Endothelial cell of umbilical vein (primary cell): ENCODE results near the gene ATP8A1. TPM values are rescaled to one million over a fixed set of nuclear protein-coding genes. Genes with fewer than 3 reads are reported as not detected.

Experiments used
- BruUV-seq: library from RNA; stranded (reverse); fragments of 400-500 nt; replicated peaks from 2 replicates; lab custom pipeline; 2021; lab: Mats Ljungman, UMichigan
- CTCF ChIA-PET: fragments of 300-600, 350-600 bp; sonication (Branson Sonifier 250); formaldehyde crosslinking; loops from one replicate; lab custom pipeline; 2021; ENCODE audit warnings: antibody characterized with exemption, inconsistent platforms; lab: Charles Lee
- POLR2A ChIA-PET: fragments of 300-600, 350-600 bp; sonication (Branson Sonifier 250); formaldehyde crosslinking; loops from one replicate; lab custom pipeline; 2021; ENCODE audit warnings: antibody characterized with exemption, inconsistent platforms; lab: Charles Lee
- DNase-seq: peaks from one replicate; pipeline ENCODE4 v3.0.0-alpha.2; 2011; ENCODE audit warnings: low read depth, low spot score
- FAIRE-seq: peaks from 2 replicates; lab custom pipeline; 2011; peaks lifted over from hg19 to GRCh38; lab: Jason Lieb, UNC
- H2AFZ ChIP-seq: 2 replicates; pipeline ENCODE4 v1.6.0; 2012; ENCODE audit warnings: low read depth, low read length, control low read depth, inconsistent platforms
- H3K27ac ChIP-seq: 2 replicates; pipeline ENCODE4 v1.5.1; 2011; ENCODE audit warnings: low read depth, mild to moderate bottlenecking, control low read depth, low read length, moderate library complexity; ENCODE audit not compliant: insufficient read depth
- H3K27me3 ChIP-seq, 2 experiments: 2 replicates each; pipeline versions ENCODE4 v1.6.0 to v1.6.1; 2011; ENCODE audit warnings: low read length in 2 of 2, mixed read lengths in 1 of 2; ENCODE audit not compliant: control insufficient read depth in 2 of 2, insufficient read depth in 2 of 2
- H3K36me3 ChIP-seq, 2 experiments: 2 replicates in 1 of 2; 3 replicates in 1 of 2; pipeline ENCODE4 v1.5.1; 2011; ENCODE audit warnings: low read length in 2 of 2, mild to moderate bottlenecking in 1 of 2, moderate library complexity in 1 of 2; ENCODE audit not compliant: control insufficient read depth in 2 of 2, insufficient read depth in 2 of 2; ENCODE audit errors: extremely low read depth in 1 of 2
- H3K4me1 ChIP-seq: 3 replicates; pipeline ENCODE4 v1.5.1; 2011; ENCODE audit warnings: mild to moderate bottlenecking, low read length; ENCODE audit not compliant: control insufficient read depth, insufficient read depth; ENCODE audit errors: extremely low read depth
- H3K4me2 ChIP-seq: 2 replicates; pipeline ENCODE4 v1.6.1; 2011; ENCODE audit warnings: low read length, control low read depth, mixed read lengths; ENCODE audit not compliant: insufficient read depth
- H3K4me3 ChIP-seq, 3 experiments: fragments of 200-600 bp in 1 of 3; sonication (generic), shearing (Covaris generic) in 1 of 3; replicated peaks in 1 of 3; 2 replicates each; pipeline ENCODE4 v1.5.1; 2011 to 2016; ENCODE audit warnings: control low read depth in 3 of 3, low read length in 3 of 3, mild to moderate bottlenecking in 2 of 3, inconsistent platforms in 1 of 3, low read depth in 1 of 3, moderate library complexity in 1 of 3; ENCODE audit not compliant: insufficient read depth in 1 of 3
- H3K79me2 ChIP-seq: 2 replicates; pipeline ENCODE4 v1.6.0; 2012; ENCODE audit warnings: low read length, inconsistent platforms; ENCODE audit not compliant: control insufficient read depth, insufficient read depth
- H3K9ac ChIP-seq: replicated peaks from 2 replicates; pipeline ENCODE3; 2011; ENCODE audit warnings: low read length, control low read depth; ENCODE audit not compliant: insufficient read depth; ENCODE audit errors: extremely low read depth
- H3K9me1 ChIP-seq: replicated peaks from 3 replicates; pipeline ENCODE4 v1.6.0; 2011; ENCODE audit warnings: mild to moderate bottlenecking, low read length; ENCODE audit not compliant: control insufficient read depth, insufficient read depth; ENCODE audit errors: extremely low read depth
- H3K9me3 ChIP-seq: replicated peaks from 2 replicates; pipeline ENCODE4 v1.5.1; 2012; ENCODE audit warnings: low read length, inconsistent platforms; ENCODE audit not compliant: control insufficient read depth, insufficient read depth
- H4K20me1 ChIP-seq: replicated peaks from 2 replicates; pipeline ENCODE3; 2011; ENCODE audit warnings: mild to moderate bottlenecking, low read length; ENCODE audit not compliant: control insufficient read depth, insufficient read depth; ENCODE audit errors: extremely low read depth
- EZH2 ChIP-seq: IDR thresholded peaks from 2 replicates; pipeline ENCODE4 v1.6.1; 2012; ENCODE audit warnings: borderline replicate concordance, low read depth, mild to moderate bottlenecking, moderate library complexity, low read length, inconsistent platforms; ENCODE audit not compliant: severe bottlenecking
- FOS ChIP-seq: IDR thresholded peaks from 2 replicates; pipeline ENCODE4 v1.6.1; 2011; ENCODE audit warnings: mild to moderate bottlenecking, low read length, moderate library complexity, borderline replicate concordance; ENCODE audit not compliant: insufficient read depth
- GATA2 ChIP-seq: IDR thresholded peaks from 2 replicates; pipeline ENCODE4 v1.7.0; 2011; ENCODE audit warnings: low read depth, mild to moderate bottlenecking, moderate library complexity, mixed read lengths, low read length; ENCODE audit not compliant: insufficient read length, insufficient read depth
- JUN ChIP-seq: IDR thresholded peaks from 2 replicates; pipeline ENCODE4 v1.6.1; 2011; ENCODE audit warnings: borderline replicate concordance, low read depth; ENCODE audit not compliant: insufficient read length, insufficient read depth
- MYC ChIP-seq: IDR thresholded peaks from one replicate; pipeline ENCODE4 v1.6.1; 2011; ENCODE audit warnings: mild to moderate bottlenecking, low read depth, low read length
- POLR2A ChIP-seq: IDR thresholded peaks from 2 replicates; pipeline ENCODE4 v1.6.1; 2012; ENCODE audit warnings: low read depth, mild to moderate bottlenecking, control low read depth, low read length
- POLR2AphosphoS5 ChIP-seq: IDR thresholded peaks from 2 replicates; pipeline ENCODE4 v1.6.1; 2012; ENCODE audit warnings: low read depth, mild to moderate bottlenecking, control low read depth, low read length, moderate library complexity; ENCODE audit not compliant: insufficient read depth
- dilution Hi-C: fragments of 300-500 bp; cut with MboI; formaldehyde crosslinking; loops from one replicate; pipeline ENCODE4 v1.15.0; 2019; ENCODE audit warnings: low sequenced_read_pairs; ENCODE audit not compliant: extremely low pct_ligation_motif_present
- intact Hi-C: fragments of 100-400 bp; cut with micrococcal nuclease; formaldehyde crosslinking; loops from one replicate; pipeline ENCODE4 v1.10.0; 2022
- polyA plus RNA-seq, 4 experiments: library from polyadenylated mRNA; depleted of rRNA in 3 of 4; stranded (reverse) in 3 of 4; unstranded in 1 of 4; fragments of >200 nt; gene quantifications; 2 replicates each; pipeline versions ENCODE4 v1.2.1 to v1.2.3, GENCODE V29; 2011 to 2012; ENCODE audit warnings: missing spikeins in 1 of 4
- total RNA-seq: library from RNA; stranded (reverse); gene quantifications from 2 replicates; pipeline ENCODE4 v1.2.3, GENCODE V29; 2021
- TF ChIP-seq, protein P1 (sequence below): IDR thresholded peaks from 2 replicates; pipeline ENCODE4 v1.6.1; 2011; ENCODE audit not compliant: insufficient read depth, insufficient read length
- TF ChIP-seq, protein P2 (sequence below), 2 donors: IDR thresholded peaks; 1 replicate in 1 of 2; 2 replicates in 1 of 2; pipeline ENCODE4 v1.5.1; 2011; ENCODE audit warnings: low read length in 2 of 2, mild to moderate bottlenecking in 2 of 2, moderate library complexity in 2 of 2, control low read depth in 1 of 2, inconsistent platforms in 1 of 2, low read depth in 1 of 2; ENCODE audit not compliant: insufficient read depth in 1 of 2; ENCODE audit errors: extremely low read depth in 1 of 2

ATP8A1 gene
- total and polyA plus RNA-seq, 2 donors (not counting 3 experiments of a cell fraction or from before 2014, with no cell fraction given): 0.97 to 11.5 TPM

- intact Hi-C loops: no loop called here
- Histone ChIP-seq H3K36me3 (no peaks in the 10 kb centered on the region), H3K9me1 (no peaks in the 10 kb centered on the region), H3K27ac (no peak overlapping the region), H3K79me2 (no peaks in the 10 kb centered on the region), H3K4me2 (no peak overlapping the region), H4K20me1 (no peaks in the 10 kb centered on the region), H3K4me1 (no peaks in the 10 kb centered on the region), H3K27me3 (no peaks in the 10 kb centered on the region), H2AFZ (no peak overlapping the region), H3K4me3 (no peak overlapping the region), H3K9me3 (no peaks in the 10 kb centered on the region), H3K9ac (no peak overlapping the region)
- FAIRE-seq (no peak), DNase-seq (no peak)
- TF ChIP-seq FOS (no peak), MYC (no peak)
- TF ChIP-seq, protein P1, sequence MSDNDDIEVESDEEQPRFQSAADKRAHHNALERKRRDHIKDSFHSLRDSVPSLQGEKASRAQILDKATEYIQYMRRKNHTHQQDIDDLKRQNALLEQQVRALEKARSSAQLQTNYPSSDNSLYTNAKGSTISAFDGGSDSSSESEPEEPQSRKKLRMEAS: no peak
- CTCF ChIA-PET: interaction anchor here (1.2 to 3.5 kb wide), 2 partner anchors 11 to 21 kb away, joined by 4 to 15 read pairs; no protein-coding TSS in a partner anchor
- BruUV-seq: no TSS peak
- POLR2A ChIA-PET: no interaction called here
- dilution Hi-C loops: no loop called here
Measured at GRCh38 chr4:42588909-42589308, 68.0 kb downstream of the ATP8A1 start.

- intact Hi-C loops: no loop called here
- Histone ChIP-seq H3K27me3 (no peaks in the 10 kb centered on the region), H3K9me1 (no peaks in the 10 kb centered on the region), H4K20me1 (no peaks in the 10 kb centered on the region), H3K27ac (no peak overlapping the region), H3K9ac (no peak overlapping the region), H2AFZ (no peak overlapping the region), H3K79me2 (no peaks in the 10 kb centered on the region), H3K4me2 (no peak overlapping the region), H3K4me1 (no peaks in the 10 kb centered on the region), H3K9me3 (no peaks in the 10 kb centered on the region), H3K4me3 (no peak overlapping the region), H3K36me3 (no peaks in the 10 kb centered on the region)
- TF ChIP-seq, protein P1: no peak
- TF ChIP-seq JUN (no peak), GATA2 (no peak), FOS (no peak), POLR2AphosphoS5 (no peak), MYC (no peak), POLR2A (no peak), EZH2 (no peak)
- TF ChIP-seq, protein P2, sequence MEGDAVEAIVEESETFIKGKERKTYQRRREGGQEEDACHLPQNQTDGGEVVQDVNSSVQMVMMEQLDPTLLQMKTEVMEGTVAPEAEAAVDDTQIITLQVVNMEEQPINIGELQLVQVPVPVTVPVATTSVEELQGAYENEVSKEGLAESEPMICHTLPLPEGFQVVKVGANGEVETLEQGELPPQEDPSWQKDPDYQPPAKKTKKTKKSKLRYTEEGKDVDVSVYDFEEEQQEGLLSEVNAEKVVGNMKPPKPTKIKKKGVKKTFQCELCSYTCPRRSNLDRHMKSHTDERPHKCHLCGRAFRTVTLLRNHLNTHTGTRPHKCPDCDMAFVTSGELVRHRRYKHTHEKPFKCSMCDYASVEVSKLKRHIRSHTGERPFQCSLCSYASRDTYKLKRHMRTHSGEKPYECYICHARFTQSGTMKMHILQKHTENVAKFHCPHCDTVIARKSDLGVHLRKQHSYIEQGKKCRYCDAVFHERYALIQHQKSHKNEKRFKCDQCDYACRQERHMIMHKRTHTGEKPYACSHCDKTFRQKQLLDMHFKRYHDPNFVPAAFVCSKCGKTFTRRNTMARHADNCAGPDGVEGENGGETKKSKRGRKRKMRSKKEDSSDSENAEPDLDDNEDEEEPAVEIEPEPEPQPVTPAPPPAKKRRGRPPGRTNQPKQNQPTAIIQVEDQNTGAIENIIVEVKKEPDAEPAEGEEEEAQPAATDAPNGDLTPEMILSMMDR (IDR thresholded peaks at IDR 0.05; ENCODE audit: extremely low read depth in 1 of 2, insufficient read depth in 1 of 2, low read depth in 1 of 2, low read length in 2 of 2): no peak
- CTCF ChIA-PET: interaction anchor here (3.5 kb wide), 1 partner anchor 18 kb away, joined by 15 read pairs; no protein-coding TSS in a partner anchor
- FAIRE-seq (no peak), DNase-seq (no peak)
- dilution Hi-C loops: no loop called here
- POLR2A ChIA-PET: no interaction called here
- no TSS peak for BruUV-seq
Measured at GRCh38 chr4:42586775-42587174, 70.1 kb downstream of the ATP8A1 start.
